Endothelial cell (in vitro differentiated cells): Measurements from ENCODE around the gene NUPR1. TPM values are rescaled to one million over a fixed set of nuclear protein-coding genes. Genes with fewer than 3 reads are reported as not detected.

ENCODE experiments used
- DNase-seq: peaks from one replicate; pipeline ENCODE4 v3.0.0; 2021; ENCODE audit warnings: low spot score
- H3K27ac Mint-ChIP-seq: one replicate; pipeline ENCODE4 v1.8.0; 2021; ENCODE audit warnings: mixed read lengths, inconsistent platforms; ENCODE audit not compliant: unreplicated experiment
- H3K27me3 Mint-ChIP-seq: one replicate; pipeline ENCODE4 v1.8.0; 2021; ENCODE audit warnings: mild to moderate bottlenecking, moderate library complexity, mixed read lengths, inconsistent platforms; ENCODE audit not compliant: unreplicated experiment
- H3K36me3 Mint-ChIP-seq: one replicate; pipeline ENCODE4 v1.8.0; 2021; ENCODE audit warnings: mild to moderate bottlenecking, low read depth, mixed read lengths, inconsistent platforms; ENCODE audit not compliant: unreplicated experiment
- H3K4me1 Mint-ChIP-seq: one replicate; pipeline ENCODE4 v1.8.0; 2021; ENCODE audit warnings: mild to moderate bottlenecking, mixed read lengths, inconsistent platforms; ENCODE audit not compliant: unreplicated experiment
- H3K4me3 Mint-ChIP-seq: one replicate; pipeline ENCODE4 v1.8.0; 2021; ENCODE audit warnings: mild to moderate bottlenecking, mixed read lengths, inconsistent platforms; ENCODE audit not compliant: unreplicated experiment
- H3K9me3 Mint-ChIP-seq: one replicate; pipeline ENCODE4 v1.8.0; 2021; ENCODE audit warnings: mixed read lengths, inconsistent platforms; ENCODE audit not compliant: unreplicated experiment
- total RNA-seq: library from RNA; stranded (reverse); fragmentation: NEBNext Ultra II Directional; extraction: Animal tissue kit (Norgen Biotek cat#: 25700); gene quantifications from one replicate; pipeline ENCODE4 v1.2.1, GENCODE V29; 2021; ENCODE audit not compliant: unreplicated experiment
- TF ChIP-seq, protein P1 (sequence below): fragments of 200-600 bp; sonication (generic); IDR thresholded peaks from one replicate; pipeline ENCODE4 v1.5.0; 2021; ENCODE audit warnings: antibody characterized with exemption; ENCODE audit not compliant: unreplicated experiment

The NUPR1 gene
- total RNA-seq, 1 donor from 2014 or later = not detected

GRCh38 chr16:28505489-28506137 lies 33.2 kb downstream of the NUPR1 start:
- TF ChIP-seq, protein P1, sequence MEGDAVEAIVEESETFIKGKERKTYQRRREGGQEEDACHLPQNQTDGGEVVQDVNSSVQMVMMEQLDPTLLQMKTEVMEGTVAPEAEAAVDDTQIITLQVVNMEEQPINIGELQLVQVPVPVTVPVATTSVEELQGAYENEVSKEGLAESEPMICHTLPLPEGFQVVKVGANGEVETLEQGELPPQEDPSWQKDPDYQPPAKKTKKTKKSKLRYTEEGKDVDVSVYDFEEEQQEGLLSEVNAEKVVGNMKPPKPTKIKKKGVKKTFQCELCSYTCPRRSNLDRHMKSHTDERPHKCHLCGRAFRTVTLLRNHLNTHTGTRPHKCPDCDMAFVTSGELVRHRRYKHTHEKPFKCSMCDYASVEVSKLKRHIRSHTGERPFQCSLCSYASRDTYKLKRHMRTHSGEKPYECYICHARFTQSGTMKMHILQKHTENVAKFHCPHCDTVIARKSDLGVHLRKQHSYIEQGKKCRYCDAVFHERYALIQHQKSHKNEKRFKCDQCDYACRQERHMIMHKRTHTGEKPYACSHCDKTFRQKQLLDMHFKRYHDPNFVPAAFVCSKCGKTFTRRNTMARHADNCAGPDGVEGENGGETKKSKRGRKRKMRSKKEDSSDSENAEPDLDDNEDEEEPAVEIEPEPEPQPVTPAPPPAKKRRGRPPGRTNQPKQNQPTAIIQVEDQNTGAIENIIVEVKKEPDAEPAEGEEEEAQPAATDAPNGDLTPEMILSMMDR = no peak
- no peaks in the 10 kb centered on the region for H3K36me3 Mint-ChIP-seq
- peaks cover 4% of the 10 kb centered on the region for H3K27me3 Mint-ChIP-seq
- H3K27ac Mint-ChIP-seq = no peak overlapping the region
- H3K4me3 Mint-ChIP-seq = no peak overlapping the region
- H3K4me1 Mint-ChIP-seq = peaks cover 3% of the 10 kb centered on the region
- no peaks in the 10 kb centered on the region for H3K9me3 Mint-ChIP-seq
- DNase-seq = no peak

DNA sequence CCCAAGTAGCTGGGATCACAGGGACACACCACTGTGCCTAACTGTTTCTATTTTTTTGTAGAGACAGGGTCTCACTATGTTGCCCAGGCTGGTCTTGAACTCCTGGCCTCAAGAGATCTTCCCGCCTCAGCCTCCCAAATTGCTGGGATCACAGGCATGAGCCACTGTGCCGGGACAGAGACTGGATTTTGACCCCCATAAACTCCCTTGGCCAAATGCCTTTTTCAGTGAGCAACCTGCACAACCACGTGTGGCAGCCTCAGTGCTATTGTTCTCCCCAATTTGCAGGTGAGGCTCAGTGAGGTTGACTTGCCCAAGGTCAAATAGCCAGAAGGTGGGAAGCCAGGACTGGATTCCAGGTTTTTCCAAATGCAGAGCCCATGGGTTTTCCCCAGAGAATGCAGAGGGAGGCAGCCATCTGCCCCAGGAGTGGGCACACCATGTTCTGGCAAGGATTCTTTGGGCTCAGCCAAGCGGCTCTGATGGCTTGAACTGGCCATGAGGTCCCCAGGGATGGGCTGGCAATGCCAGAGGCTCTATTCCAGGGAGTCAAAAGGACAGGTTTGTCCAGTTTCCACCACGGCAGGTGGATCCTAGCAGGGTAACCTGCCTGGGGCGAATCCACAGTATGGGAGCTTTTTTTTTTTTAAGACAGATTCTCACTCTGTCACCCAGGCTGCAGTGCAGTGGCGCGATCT lies 33.9 kb downstream of the NUPR1 start:
- H3K27ac Mint-ChIP-seq = no peak overlapping the region
- TF ChIP-seq, protein P1 = no peak

DNA sequence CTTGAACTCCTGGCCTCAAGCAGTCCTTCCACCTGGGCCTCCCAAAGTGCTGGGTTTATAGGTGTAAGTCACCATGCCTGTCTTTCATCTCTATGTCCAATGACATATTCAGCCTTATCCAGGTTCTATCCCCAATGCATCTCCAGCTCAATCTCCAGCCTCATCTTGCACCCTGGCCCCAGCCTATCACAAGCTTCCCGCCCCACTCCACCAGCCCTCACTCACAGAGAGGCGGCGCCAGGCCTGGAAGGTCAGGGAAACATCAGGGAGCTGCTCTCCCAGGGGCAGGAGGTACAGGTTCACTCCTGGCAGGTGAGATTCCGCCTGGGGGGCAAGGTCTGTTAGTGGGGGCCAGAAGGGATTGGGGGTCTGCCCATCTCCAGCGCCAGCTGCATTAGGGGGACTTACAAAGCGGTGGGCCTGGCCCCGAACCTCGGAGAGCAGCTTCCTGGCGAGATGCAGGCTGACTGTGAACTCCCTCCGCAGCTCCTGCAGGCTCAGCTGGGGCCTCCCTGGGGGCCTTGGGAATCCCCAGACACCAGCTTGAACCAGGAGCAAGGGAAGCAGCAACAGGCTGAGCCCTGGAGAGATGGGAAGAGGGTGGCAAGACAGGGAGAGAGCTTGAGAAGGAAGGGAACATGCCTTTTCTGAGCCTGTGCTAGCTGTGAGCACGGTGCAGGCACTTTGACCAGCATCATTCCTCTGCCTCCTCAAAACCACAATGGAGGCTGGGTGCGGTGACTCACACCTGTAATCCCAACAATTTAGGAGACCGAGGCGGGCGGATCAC lies 35.1 kb downstream of the NUPR1 start:
- Mint-ChIP-seq H3K36me3 (no peaks in the 10 kb centered on the region), H3K9me3 (no peaks in the 10 kb centered on the region), H3K4me3 (no peak overlapping the region), H3K27me3 (peaks cover 4% of the 10 kb centered on the region), H3K4me1 (peaks cover 3% of the 10 kb centered on the region), H3K27ac (no peak overlapping the region)
- TF ChIP-seq, protein P1 = no peak
- DNase-seq = no peak

More for the DNA sequence above, 33.9 kb downstream of the NUPR1 start:
- Mint-ChIP-seq H3K27me3 (peaks cover 4% of the 10 kb centered on the region), H3K4me1 (peaks cover 3% of the 10 kb centered on the region), H3K9me3 (no peaks in the 10 kb centered on the region), H3K4me3 (no peak overlapping the region), H3K36me3 (no peaks in the 10 kb centered on the region)
- no peak for DNase-seq

GRCh38 chr16:28502290-28502689 lies 36.5 kb downstream of the NUPR1 start:
- Mint-ChIP-seq H3K36me3 (no peaks in the 10 kb centered on the region), H3K9me3 (no peaks in the 10 kb centered on the region), H3K27ac (no peak overlapping the region), H3K27me3 (peaks cover 4% of the 10 kb centered on the region), H3K4me3 (no peak overlapping the region), H3K4me1 (peaks cover 3% of the 10 kb centered on the region)
- no peak for DNase-seq
- TF ChIP-seq, protein P1 = no peak
